Motor neuron (in vitro differentiated cells): ENCODE measurements around the gene SERPINC1. TPM values are rescaled to one million over a fixed set of nuclear protein-coding genes. Genes with fewer than 3 reads are reported as not detected.
"Not testable (repeated sequence)": the region's sequence is repeated elsewhere in the genome, so short reads cannot be mapped to it uniquely, and the experiment has no call there.

Experiments
- ATAC-seq, 8 experiments: fragments of 200-7000 bp; cut with Tn5 transposase; replicated peaks in 6 of 8; 2 replicates each; pipeline ENCODE4 v1.8.0; 2021; ENCODE audit warnings: mild to moderate bottlenecking in 8 of 8, moderate library complexity in 8 of 8
- H3K27ac ChIP-seq, 2 donors: fragments of 250-450 bp; sonication (Bioruptor Pico); 2 replicates each; pipeline ENCODE4 v1.9.0; 2021; ENCODE audit warnings: antibody characterized with exemption in 2 of 2, mild to moderate bottlenecking in 2 of 2, moderate library complexity in 1 of 2
- H3K4me1 ChIP-seq, 2 donors: fragments of 250-450 bp; sonication (Bioruptor Pico); replicated peaks in 1 of 2; 2 replicates each; pipeline ENCODE4 v1.6.1; 2021; ENCODE audit warnings: antibody characterized with exemption in 2 of 2, mild to moderate bottlenecking in 2 of 2, moderate library complexity in 1 of 2
- H3K4me3 ChIP-seq, 5 donors: fragments of 250-450 bp; sonication (Bioruptor Pico); 2 replicates each; pipeline ENCODE4 v1.9.0; 2021; ENCODE audit warnings: antibody characterized with exemption in 5 of 5, mild to moderate bottlenecking in 5 of 5, moderate library complexity in 4 of 5
- WGBS, 10 experiments: fragments of 450-650 bp; shearing (Covaris generic); methylation state at CpG; one replicate each; pipeline ENCODE4 v1.0.0; 2022; 5-methylcytosine and 5-hydroxymethylcytosine counted together
- in situ Hi-C, 9 experiments: fragments of 400-800 bp; cut with MboI; loops; one replicate each; pipeline ENCODE4 v1.15.0; 2021; ENCODE audit warnings: low sequenced_read_pairs in 9 of 9, low pct_unique_long_range_greater_than_20kb in 2 of 9; ENCODE audit not compliant: unreplicated experiment in 9 of 9
- total RNA-seq, 8 experiments: library from RNA; unstranded; fragments of 300-600 nt; gene quantifications; 2 replicates each; pipeline versions ENCODE4 v1.2.3 to v1.2.4, GENCODE V29; 2022

Gene SERPINC1
- total RNA-seq, 8 experiments from 2014 or later = 0.16 to 0.81 (median 0.32) TPM; not detected in 3

DNA sequence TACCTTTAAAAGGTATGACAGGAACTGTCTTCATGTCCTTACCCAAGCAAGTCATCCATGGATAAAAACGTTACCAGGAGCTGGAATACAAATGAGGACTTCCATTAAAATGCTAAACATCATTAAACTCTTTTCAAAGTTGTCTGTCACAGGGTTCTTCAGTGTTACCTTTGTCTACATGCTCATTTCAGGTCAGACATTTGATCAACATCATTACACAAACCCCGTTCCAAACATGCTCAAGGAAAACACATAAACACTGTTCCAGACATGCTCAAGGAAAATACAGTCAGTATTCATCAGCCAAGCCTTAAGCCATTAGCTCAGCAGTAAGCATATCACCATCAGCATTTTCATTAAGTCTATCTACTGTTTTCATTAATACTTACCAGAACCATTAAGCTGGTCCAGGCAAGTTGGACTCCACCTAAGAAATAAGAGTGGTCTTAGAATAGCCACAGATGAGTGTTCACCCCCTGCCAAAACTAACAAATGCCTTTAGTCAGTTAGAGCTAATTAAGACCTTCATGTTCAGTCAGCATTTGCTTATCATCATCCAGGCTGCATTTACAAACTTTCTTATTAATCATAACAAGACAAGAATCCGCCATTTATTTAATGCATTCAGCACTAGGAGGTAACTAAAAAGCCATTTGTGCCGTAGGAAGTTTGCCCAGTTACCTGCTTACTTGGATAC is 51.5 kb downstream of the SERPINC1 start:
- 0 to 50% (median 12%) methylated on average over 1 to 4 of the region's 4 CpGs for WGBS, 10 experiments
- Histone ChIP-seq H3K4me3 (peak overlapping the region in 4 of 5 donors; percentile 60 to 81 (median 76)), H3K27ac (no peak overlapping the region), H3K4me1 (peaks cover 4 to 26% of the 10 kb centered on the region in 2 donors)
- in situ Hi-C loops = no loop called here
- no peak for ATAC-seq

DNA sequence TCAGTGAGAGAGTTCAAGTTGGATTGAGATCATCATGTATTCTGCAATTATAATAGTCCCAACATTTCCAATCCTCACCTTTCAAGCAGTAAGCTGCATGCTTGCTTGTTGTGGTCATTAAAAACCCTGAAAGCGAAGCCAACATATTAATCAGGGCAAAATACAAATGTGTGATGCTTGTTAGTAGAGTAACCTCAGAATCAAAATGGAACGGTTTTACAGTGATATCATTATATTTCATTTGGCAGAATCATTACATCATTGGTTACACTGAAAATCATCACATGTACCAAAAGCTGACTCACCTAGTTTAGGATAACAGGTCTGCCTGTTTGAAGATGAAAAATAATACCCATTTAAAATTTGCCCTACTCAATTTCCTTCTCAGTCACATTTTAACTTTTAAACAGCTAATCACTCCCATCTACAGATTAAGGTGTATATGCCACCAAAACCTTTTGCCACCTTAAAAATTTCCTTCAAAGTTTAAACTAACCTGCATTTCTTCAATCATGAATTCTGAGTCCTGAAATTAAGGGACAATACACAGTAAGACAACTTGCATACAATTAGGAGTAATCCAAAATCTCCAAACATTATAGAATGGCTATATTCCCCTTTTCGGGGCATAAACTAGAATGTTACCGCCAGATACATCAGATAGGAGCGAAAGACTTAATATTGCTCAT is 52.8 kb downstream of the SERPINC1 start:
- H3K4me3 ChIP-seq = no peak overlapping the region
- H3K27ac ChIP-seq = no peak overlapping the region
- 55 to 100% (median 91%) methylated on average over 1 to 5 of the region's 5 CpGs for WGBS, 10 experiments
- in situ Hi-C loops = no loop called here
- no peak for ATAC-seq
- H3K4me1 ChIP-seq = peaks cover 4 to 24% of the 10 kb centered on the region in 2 donors

DNA sequence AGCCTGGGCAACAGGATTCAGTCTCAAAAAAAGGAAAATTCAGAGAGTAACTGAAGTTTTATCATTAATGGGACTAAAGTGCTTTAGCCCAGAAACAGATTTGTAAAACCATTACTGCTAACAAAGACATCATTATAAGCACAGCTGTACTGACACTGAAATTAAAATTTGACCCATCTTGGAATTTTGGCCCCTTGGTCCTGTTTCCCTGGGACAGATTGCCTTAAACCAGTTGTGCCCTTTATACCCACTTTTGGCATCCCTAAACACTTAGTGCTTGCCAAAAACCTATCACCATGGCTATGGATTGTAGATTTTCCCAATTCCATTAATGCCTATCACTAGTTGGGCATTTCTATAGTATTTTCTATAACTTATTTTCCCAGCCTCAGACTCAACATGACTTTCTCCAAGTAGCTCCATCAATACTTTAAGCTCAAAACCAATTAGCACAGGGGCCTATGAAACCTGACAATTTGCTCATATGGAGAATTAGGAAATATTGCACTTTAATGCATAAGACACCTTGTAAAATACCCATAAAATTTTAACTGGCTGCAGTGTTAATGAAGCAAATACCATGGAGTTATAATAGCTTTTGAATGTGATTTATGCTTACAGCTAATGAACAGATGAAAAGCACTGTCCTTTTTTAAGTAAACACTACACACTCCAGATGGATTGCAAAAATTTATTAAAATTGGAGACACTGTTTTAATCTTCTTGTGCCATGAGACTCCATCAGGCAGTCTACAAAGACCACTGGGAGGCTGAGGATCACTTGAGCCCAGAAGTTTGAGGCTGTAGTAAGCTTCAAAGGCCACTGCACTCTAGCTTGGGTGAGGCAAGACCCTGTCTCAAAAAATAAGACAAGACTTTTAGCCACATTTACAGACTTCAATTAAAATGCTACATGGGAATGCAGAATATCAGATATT is 53.6 kb downstream of the SERPINC1 start:
- H3K4me3 ChIP-seq = no peak overlapping the region
- no peak for ATAC-seq
- peaks cover 4 to 19% of the 10 kb centered on the region in 2 donors for H3K4me1 ChIP-seq
- in situ Hi-C loops = no loop called here
- H3K27ac ChIP-seq = no peak overlapping the region

DNA sequence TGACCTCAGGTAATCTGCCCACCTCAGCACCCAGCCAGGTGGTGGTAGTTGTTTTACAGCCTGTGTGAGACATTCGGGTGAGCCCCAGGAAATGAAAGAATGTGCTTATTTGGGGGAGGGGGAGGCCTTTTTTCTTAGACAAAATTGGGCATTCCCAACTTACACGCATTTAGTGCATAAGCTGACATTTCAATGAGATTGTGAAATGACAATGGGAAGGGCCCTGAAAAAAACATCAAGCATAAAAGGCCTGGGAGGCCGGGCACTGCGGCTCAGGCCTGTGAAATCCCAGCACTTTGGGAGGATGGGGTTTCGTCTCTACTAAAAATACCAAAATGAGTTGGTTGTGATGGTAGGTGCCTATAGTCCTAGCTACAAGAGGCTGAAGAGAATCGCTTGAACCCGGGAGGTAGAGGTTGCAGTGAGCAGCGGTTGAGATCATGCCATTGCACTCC is 54.3 kb downstream of the SERPINC1 start:
- WGBS, 10 experiments = 45 to 75% (median 65%) methylated on average over 1 to 8 of the region's 8 CpGs; no CpG with 5 or more reads in 1 of the 10 experiments
- in situ Hi-C loops = no loop called here
- no peak overlapping the region for H3K4me3 ChIP-seq
- no peak overlapping the region for H3K27ac ChIP-seq
- ATAC-seq = no peak
- peaks cover 4 to 19% of the 10 kb centered on the region in 2 donors for H3K4me1 ChIP-seq

DNA sequence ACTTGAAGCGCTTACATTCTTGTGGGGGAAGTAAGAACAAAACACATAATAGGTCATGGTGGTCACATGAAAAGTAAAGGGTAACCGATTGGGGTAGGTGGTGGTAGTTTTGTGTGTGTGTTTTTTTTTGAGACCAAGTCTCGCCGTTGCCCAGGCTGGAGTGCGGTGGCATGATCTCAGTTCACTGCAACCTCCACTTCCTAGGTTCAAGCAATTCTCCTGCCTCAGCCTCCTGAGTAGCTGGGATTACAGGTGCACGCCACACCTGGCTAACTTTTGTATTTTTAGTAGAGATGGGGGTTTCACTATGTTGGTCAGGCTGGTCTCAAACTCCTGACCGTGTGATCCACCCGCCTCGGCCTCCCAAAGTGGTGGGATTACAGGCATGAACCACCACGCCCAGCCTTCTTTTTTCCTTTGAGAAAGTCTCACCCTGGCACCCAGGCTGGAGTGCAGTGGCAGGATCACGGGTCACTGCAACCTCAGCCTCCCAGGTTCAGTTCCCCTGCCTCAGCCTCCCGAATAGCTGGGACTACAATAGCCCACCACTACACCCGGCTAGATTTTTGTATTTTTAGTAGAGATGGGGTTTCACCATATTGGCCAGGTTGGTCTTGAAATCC is 54.9 kb downstream of the SERPINC1 start:
- in situ Hi-C loops, H3K27ac ChIP-seq, H3K4me3 ChIP-seq: not testable (repeated sequence)
- H3K4me1 ChIP-seq = peaks cover 4 to 19% of the 10 kb centered on the region in 2 donors
- 42 to 90% (median 78%) methylated on average over 1 to 10 of the region's 13 CpGs; no CpG with 5 or more reads in 1 of the 10 experiments for WGBS, 10 experiments
- peak in 5 of 8 experiments; percentile 8 to 14 (median 11) for ATAC-seq

DNA sequence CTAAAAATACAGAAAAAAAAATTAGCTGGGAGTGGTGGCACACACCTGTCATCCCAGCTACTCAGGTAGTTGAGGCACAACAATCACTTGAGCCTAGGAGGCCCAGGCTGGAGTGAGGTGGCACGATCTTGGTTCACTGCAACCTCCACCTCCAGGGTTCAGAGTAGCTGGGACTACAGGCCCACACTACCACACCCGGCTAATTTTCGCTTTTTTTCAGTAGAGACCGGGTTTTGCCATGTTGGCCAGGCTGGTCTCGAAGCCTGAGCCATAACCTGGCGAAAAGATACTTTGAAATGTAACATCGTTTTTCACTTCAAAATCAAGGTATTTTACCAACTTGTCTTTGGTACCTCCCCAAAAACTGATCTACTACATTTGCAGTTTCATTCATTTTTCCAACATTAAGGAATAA is 55.4 kb downstream of the SERPINC1 start:
- Histone ChIP-seq H3K4me1 (peaks cover 4 to 17% of the 10 kb centered on the region in 2 donors), H3K27ac (no peak overlapping the region), H3K4me3 (no peak overlapping the region)
- 73 to 100% (median 93%) methylated on average over 2 to 7 of the region's 7 CpGs; no CpG with 5 or more reads in 3 of the 10 experiments for WGBS, 10 experiments
- peak in 6 of 8 experiments; percentile 11 to 35 (median 18) for ATAC-seq
- in situ Hi-C loops = no loop called here

DNA sequence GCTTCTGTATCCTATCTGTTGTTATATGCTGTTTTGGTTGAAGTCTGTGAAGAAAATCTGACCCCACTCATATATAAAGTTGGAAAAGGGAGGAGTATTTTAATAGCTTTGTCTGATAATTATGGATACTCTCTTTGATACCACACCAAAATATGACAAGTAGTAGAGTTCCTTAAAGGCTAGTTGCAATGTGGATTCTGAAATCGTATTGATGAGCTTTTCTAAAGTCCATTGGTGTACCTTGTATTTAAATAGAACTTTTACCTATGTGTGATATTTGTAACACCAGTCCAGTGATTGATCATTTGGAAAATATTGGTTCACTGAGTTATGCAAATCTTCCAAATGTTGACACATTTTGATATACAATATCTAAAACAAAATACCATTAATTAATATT is 57.1 kb downstream of the SERPINC1 start:
- WGBS, 10 experiments = 83 to 100% (median 94%) methylated on average over 1 of the region's 1 CpG; no CpG with 5 or more reads in 4 of the 10 experiments
- no peak for ATAC-seq
- H3K27ac ChIP-seq = no peak overlapping the region
- in situ Hi-C loops = no loop called here
- no peak overlapping the region for H3K4me3 ChIP-seq
- H3K4me1 ChIP-seq = peaks cover 0 to under 1% of the 10 kb centered on the region in 2 donors

DNA sequence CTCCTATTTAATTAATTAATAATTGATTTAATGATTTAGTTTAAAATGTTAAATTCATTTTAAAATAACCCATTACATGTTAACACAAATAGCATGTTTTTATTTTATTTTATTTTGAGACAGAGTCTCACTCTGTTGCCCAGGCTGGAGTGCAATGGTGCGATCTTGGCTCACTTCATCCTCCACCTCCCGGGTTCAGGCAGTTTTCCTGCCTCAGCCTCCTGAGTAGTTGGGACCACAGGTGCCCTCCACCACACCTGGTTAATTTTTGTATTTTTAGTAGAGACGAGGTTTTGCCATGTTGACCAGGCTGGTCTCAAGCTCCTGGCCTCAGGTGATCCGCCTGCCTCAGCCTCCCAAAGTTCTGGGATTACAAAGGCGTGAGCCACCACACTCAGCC is 57.6 kb downstream of the SERPINC1 start:
- H3K4me1 ChIP-seq, H3K4me3 ChIP-seq, ATAC-seq, H3K27ac ChIP-seq, in situ Hi-C loops: not testable (repeated sequence)
- 92 to 100% (median 96%) methylated on average over 1 to 5 of the region's 5 CpGs; no CpG with 5 or more reads in 1 of the 10 experiments for WGBS, 10 experiments

DNA sequence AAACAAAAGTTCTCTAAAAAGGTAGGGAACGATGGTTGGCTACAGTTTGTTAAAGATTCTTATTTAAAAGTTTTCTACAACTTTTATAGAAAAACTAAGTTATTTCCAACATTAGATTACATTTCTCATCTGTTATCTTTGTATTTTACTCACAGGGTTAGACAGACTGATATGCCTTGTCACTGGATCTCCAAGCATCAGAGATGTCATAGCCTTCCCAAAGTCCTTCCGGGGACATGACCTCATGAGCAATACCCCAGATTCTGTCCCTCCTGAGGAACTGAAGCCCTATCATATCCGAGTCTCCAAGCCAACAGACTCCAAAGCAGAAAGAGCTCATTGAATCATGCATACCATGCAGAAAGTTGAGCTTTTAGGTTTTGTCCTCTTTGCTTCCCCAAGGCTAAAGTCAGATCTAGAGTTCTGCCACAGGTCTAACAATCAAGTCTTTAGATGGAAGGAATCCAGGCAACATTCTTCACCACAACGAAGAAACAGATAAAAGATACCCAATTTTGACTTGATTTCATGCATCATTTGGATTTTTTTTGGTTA is 59.7 kb downstream of the SERPINC1 start:
- no peak overlapping the region for H3K4me3 ChIP-seq

DNA sequence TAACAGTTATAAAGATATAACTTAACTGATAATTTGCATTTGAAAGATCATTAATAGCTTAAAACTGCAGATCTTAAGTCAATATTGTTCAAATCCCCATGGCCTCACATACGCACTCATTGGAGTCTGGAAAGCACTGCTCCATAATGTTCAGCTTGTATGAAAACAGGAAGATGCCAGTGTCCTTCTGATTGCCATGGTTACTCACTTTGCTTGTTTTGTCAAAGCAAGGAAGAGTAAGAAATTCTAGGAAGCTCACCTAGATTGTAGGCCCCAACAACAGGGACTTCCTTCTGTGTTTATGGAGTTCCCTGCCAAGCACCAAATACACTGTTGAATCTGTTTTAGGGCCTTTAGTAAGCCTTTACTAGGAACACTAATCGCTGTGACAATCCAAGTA is 60.2 kb downstream of the SERPINC1 start:
- in situ Hi-C loops = no loop called here
- WGBS, 10 experiments = 89 to 100% (median 96%) methylated on average over 1 to 2 of the region's 2 CpGs; no CpG with 5 or more reads in 1 of the 10 experiments
- H3K27ac ChIP-seq = no peak overlapping the region

More for the DNA sequence above, 59.7 kb downstream of the SERPINC1 start:
- WGBS, 10 experiments = 60 to 100% (median 93%) methylated on average over 2 to 4 of the region's 4 CpGs
- Histone ChIP-seq H3K27ac (no peak overlapping the region), H3K4me1 (no peaks in the 10 kb centered on the region)
- peak in 1 of 8 experiments; percentile 2 for ATAC-seq
- in situ Hi-C loops = no loop called here

DNA sequence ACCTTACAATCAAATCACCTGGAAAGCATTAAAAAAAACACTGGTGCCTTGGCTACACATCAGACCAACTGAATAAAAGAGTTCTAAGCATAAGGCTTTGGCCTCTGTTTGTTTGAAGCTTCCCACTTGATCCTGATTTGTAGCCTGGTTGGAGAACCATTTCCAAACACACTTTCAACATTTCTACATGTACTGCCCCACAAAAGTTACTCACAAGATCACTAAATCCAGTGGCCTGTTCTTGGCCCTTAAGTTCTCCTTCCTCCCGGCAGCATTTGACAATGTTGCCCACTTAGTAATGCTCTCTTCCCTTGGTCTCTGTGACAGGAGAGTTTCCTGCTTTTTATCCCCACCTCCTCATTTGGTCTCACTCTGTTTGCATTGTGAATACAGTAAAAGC is 61.1 kb downstream of the SERPINC1 start:
- 67 to 100% (median 100%) methylated on average over 1 of the region's 1 CpG; no CpG with 5 or more reads in 1 of the 10 experiments for WGBS, 10 experiments
- ATAC-seq = no peak
- Histone ChIP-seq H3K4me3 (no peak overlapping the region), H3K4me1 (no peaks in the 10 kb centered on the region), H3K27ac (no peak overlapping the region)
- in situ Hi-C loops = no loop called here

More for the DNA sequence above, 60.2 kb downstream of the SERPINC1 start:
- peak in 1 of 8 experiments; percentile 20 for ATAC-seq
- no peaks in the 10 kb centered on the region for H3K4me1 ChIP-seq
- H3K4me3 ChIP-seq = no peak overlapping the region
